Measurements from ENCODE around the gene ST6GALNAC3.

DNA sequence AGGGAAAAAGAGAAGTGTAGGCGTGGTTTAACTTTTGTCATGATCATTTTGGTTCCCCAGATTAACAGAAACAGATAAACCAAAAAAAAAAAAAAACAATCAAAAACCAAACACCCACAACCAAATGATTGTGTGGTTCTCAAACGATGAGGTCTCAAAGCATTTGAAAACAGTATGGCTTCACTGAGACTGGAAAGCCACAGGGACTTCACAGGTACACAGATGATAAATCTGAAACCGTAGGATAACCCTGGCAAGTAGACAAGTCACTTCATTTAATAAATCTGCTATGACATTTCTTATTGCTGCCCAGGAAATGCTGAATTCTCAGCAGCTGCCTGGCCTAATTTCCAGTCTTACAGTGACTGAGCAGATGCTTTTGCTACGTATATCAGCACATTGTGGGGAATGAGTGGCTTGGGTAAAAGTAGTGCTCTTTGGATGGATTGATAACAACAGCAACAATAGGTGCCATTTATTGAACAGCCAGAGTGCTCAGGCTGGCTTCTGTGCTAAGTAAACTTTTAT lies 6.1 kb downstream of the ST6GALNAC3 start:
- TF ChIP-seq POLR2A (IDR thresholded peaks at IDR 0.05): no peak
- TF ChIP-seq, protein P1, sequence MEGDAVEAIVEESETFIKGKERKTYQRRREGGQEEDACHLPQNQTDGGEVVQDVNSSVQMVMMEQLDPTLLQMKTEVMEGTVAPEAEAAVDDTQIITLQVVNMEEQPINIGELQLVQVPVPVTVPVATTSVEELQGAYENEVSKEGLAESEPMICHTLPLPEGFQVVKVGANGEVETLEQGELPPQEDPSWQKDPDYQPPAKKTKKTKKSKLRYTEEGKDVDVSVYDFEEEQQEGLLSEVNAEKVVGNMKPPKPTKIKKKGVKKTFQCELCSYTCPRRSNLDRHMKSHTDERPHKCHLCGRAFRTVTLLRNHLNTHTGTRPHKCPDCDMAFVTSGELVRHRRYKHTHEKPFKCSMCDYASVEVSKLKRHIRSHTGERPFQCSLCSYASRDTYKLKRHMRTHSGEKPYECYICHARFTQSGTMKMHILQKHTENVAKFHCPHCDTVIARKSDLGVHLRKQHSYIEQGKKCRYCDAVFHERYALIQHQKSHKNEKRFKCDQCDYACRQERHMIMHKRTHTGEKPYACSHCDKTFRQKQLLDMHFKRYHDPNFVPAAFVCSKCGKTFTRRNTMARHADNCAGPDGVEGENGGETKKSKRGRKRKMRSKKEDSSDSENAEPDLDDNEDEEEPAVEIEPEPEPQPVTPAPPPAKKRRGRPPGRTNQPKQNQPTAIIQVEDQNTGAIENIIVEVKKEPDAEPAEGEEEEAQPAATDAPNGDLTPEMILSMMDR (IDR thresholded peaks at IDR 0.05): no peak
